ENCODE results near the gene BRD3. TPM values are rescaled to one million over a fixed set of nuclear protein-coding genes. Genes with fewer than 3 reads are reported as not detected.

Gene BRD3
- total RNA-seq, 2 experiments from 2014 or later: 3.1 to 16.3 TPM

DNA sequence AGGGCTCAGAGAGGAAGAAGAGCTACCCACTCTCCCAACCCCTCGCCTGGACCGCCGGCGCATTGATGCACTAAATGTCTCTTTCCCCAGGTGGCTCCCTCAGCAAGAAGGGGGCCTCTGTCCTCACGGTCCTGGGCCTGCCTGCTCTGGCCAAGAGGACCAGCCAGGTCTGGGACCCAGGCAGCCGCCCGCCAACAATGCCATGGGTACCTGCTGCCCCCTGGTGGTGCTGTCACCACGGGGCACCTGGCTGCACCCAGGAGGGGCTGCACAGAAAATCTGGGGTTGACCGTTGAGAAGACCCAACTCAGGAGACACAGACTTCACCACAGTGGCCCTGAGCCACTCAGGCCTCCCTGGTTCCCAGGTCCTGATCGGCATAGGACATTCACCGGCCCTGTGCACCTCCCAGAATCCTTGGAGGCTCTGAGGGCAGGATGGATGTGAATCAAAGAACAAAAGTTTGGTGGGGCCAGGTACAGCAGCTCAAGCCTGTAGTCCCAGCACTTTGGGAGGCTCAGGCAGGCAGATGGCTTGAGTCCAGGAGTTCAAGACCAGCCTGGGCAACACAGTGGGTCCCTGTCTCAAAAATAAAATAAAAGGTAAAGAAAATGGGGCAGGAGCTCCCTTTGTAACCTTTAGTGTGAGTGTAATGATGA, 73.3 kb downstream of the BRD3 start:
- CTCF ChIA-PET (ENCODE audit: unreplicated experiment): interaction anchor here (0.8 to 1.5 kb wide), 3 partner anchors 31 to 212 kb away, joined by 4 to 8 read pairs (median 5); partner anchors contain the start of gene BRD3OS
- no TSS peak for BruUV-seq (replicated peaks)
- H2AFZ ChIP-seq (ENCODE audit: low read length): no peak overlapping the region
- peak; percentile 81 for DNase-seq (ENCODE audit: low spot score)
- no peak overlapping the region for H3K4me2 ChIP-seq (ENCODE audit: low read length)
- peaks cover 25% of the 10 kb centered on the region for H3K4me1 ChIP-seq (ENCODE audit: insufficient read depth, low read length, poor library complexity, severe bottlenecking)
- H4K20me1 ChIP-seq (ENCODE audit: insufficient read depth, low read length): 0 out of 2 replicates have a peak, but pooled peaks cover 3% of the 10 kb centered on the region
- no peaks in the 10 kb centered on the region for H3K9me2 ChIP-seq (ENCODE audit: insufficient read depth, low read length)
- no peak overlapping the region for H3K27ac ChIP-seq (ENCODE audit: low read depth, low read length, poor library complexity, severe bottlenecking)
- no peaks in the 10 kb centered on the region for H3K36me3 ChIP-seq (ENCODE audit: insufficient read depth, low read length)
- H3K79me2 ChIP-seq (ENCODE audit: insufficient read depth, low read depth, low read length): no peaks in the 10 kb centered on the region
- H3K9me3 ChIP-seq (ENCODE audit: low read length): no peaks in the 10 kb centered on the region
- H3K4me3 ChIP-seq (ENCODE audit: low read depth, low read length, poor library complexity, severe bottlenecking): no peak overlapping the region
- intact Hi-C loops (cut with micrococcal nuclease; ENCODE audit: unreplicated experiment): loop anchor here (1.0 to 5.0 kb wide), 5 partner anchors 97 to 252 kb away; no protein-coding TSS in a partner anchor
- POLR2A ChIA-PET: interaction anchor here (0.6 to 1.1 kb wide), 5 partner anchors 15 to 175 kb away, joined by 3 to 5 read pairs (median 3); no protein-coding TSS in a partner anchor
- TF ChIP-seq, protein P1, sequence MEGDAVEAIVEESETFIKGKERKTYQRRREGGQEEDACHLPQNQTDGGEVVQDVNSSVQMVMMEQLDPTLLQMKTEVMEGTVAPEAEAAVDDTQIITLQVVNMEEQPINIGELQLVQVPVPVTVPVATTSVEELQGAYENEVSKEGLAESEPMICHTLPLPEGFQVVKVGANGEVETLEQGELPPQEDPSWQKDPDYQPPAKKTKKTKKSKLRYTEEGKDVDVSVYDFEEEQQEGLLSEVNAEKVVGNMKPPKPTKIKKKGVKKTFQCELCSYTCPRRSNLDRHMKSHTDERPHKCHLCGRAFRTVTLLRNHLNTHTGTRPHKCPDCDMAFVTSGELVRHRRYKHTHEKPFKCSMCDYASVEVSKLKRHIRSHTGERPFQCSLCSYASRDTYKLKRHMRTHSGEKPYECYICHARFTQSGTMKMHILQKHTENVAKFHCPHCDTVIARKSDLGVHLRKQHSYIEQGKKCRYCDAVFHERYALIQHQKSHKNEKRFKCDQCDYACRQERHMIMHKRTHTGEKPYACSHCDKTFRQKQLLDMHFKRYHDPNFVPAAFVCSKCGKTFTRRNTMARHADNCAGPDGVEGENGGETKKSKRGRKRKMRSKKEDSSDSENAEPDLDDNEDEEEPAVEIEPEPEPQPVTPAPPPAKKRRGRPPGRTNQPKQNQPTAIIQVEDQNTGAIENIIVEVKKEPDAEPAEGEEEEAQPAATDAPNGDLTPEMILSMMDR (conservative IDR thresholded peaks at IDR 0.05; ENCODE audit: low read length): peak; percentile 95
- no peak for TF ChIP-seq EZH2phosphoT487 (IDR thresholded peaks at IDR 0.05; ENCODE audit: borderline replicate concordance, low read depth, low read length)

DNA sequence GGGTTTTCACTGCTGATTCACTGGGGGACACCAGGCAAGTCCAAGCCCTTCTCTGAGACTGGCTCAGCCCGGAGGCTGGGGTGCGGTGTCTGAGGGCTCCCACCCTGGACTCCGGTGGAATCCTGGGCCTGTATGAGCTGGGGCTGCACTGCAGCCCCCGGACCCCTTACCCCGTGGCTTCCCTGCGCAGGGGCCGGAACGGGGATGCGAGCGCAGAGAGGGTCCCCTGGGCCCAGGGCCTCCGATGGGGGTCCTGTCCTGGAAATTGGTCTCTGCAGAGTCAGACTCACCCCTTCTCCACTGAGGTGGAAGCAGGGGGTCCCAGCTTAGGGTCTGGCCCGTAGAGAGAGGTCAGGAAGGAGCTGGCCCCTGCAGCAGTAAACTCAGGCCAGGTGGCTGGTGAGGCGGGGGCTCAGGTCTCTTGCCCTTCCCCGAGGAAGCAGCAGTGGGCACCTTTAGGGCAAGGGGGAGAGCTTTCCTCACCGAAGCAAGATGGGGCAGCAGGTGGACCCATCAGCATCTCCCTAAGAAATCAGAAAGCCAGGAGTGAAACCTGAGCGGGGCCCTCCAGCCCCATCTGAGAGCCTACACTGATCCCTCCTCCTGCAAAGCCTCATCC, 74.1 kb downstream of the BRD3 start:
- intact Hi-C loops (cut with micrococcal nuclease; ENCODE audit: unreplicated experiment): loop anchor here (1.0 to 5.0 kb wide), 6 partner anchors 49 to 251 kb away; no protein-coding TSS in a partner anchor
- Histone ChIP-seq H3K4me2 (ENCODE audit: low read length) (peak overlapping the region; percentile 98), H3K9me3 (ENCODE audit: low read length) (no peaks in the 10 kb centered on the region), H3K4me1 (ENCODE audit: insufficient read depth, low read length, poor library complexity, severe bottlenecking) (peaks cover 25% of the 10 kb centered on the region), H3K79me2 (ENCODE audit: insufficient read depth, low read depth, low read length) (no peaks in the 10 kb centered on the region), H3K27ac (ENCODE audit: low read depth, low read length, poor library complexity, severe bottlenecking) (no peak overlapping the region), H4K20me1 (ENCODE audit: insufficient read depth, low read length) (0 out of 2 replicates have a peak, but pooled peaks cover 3% of the 10 kb centered on the region), H3K36me3 (ENCODE audit: insufficient read depth, low read length) (no peaks in the 10 kb centered on the region), H2AFZ (ENCODE audit: low read length) (no peak overlapping the region), H3K4me3 (ENCODE audit: low read depth, low read length, poor library complexity, severe bottlenecking) (peak overlapping the region; percentile 88), H3K9me2 (ENCODE audit: insufficient read depth, low read length) (no peaks in the 10 kb centered on the region)
- BruUV-seq (replicated peaks): no TSS peak
- no peak for DNase-seq (ENCODE audit: low spot score)
- CTCF ChIA-PET (ENCODE audit: unreplicated experiment): interaction anchor here (0.8 to 1.5 kb wide), 4 partner anchors 31 to 212 kb away, joined by 4 to 8 read pairs (median 5); partner anchors contain the start of gene BRD3OS
- POLR2A ChIA-PET: interaction anchor here (0.6 to 1.1 kb wide), 5 partner anchors 16 to 48 kb away, joined by 3 read pairs; no protein-coding TSS in a partner anchor
- TF ChIP-seq, protein P1 (conservative IDR thresholded peaks at IDR 0.05; ENCODE audit: low read length): no peak
- TF ChIP-seq EZH2phosphoT487 (IDR thresholded peaks at IDR 0.05; ENCODE audit: borderline replicate concordance, low read depth, low read length): no peak
